NCI-H2081 (cell line): ENCODE results near the gene BIRC2.
"Not testable (repeated sequence)": the region's sequence is repeated elsewhere in the genome, so short reads cannot be mapped to it uniquely, and the experiment has no call there.

Experiments
- DNase-seq, 2 experiments: peaks; one replicate each; lab custom pipeline; 2025; lab: John Stamatoyannopoulos, UW

The BIRC2 gene

GRCh38 chr11:102346748-102347461 lies at the start of gene BIRC2:
Gene BIRC2, plus strand, starts transcription at chr11:102347214. Its CDS starts 2,641 bp downstream, at chr11:102349855.
- peak; percentile 91 for DNase-seq

GRCh38 chr11:102300837-102301236 lies 46.2 kb upstream of the BIRC2 start:
- not testable (repeated sequence) for DNase-seq

GRCh38 chr11:102302241-102302640 lies 44.8 kb upstream of the BIRC2 start:
- no peak for DNase-seq

- no peak for DNase-seq
Measured at GRCh38 chr11:102304686-102305085, 42.3 kb upstream of the BIRC2 start.

- no peak for DNase-seq
Measured at GRCh38 chr11:102305352-102306047, 41.5 kb upstream of the BIRC2 start.

GRCh38 chr11:102306048-102306597 lies 40.9 kb upstream of the BIRC2 start:
- peak; percentile 47 to 71 for DNase-seq

- peak in 1 of 2 experiments; percentile 41 for DNase-seq
Measured at GRCh38 chr11:102306817-102307726, 39.9 kb upstream of the BIRC2 start.

- DNase-seq = no peak
Measured at GRCh38 chr11:102307727-102308038, 39.3 kb upstream of the BIRC2 start.

GRCh38 chr11:102309621-102310541 lies 37.1 kb upstream of the BIRC2 start:
- no peak for DNase-seq

GRCh38 chr11:102312667-102313066 lies 34.3 kb upstream of the BIRC2 start:
- no peak for DNase-seq

- no peak for DNase-seq
Measured at GRCh38 chr11:102313238-102313940, 33.6 kb upstream of the BIRC2 start.

GRCh38 chr11:102314784-102315183 lies 32.2 kb upstream of the BIRC2 start:
- DNase-seq = no peak

GRCh38 chr11:102316346-102316904 lies 30.6 kb upstream of the BIRC2 start:
- no peak for DNase-seq

- DNase-seq = peak; percentile 92 to 97
Measured at GRCh38 chr11:102317099-102317767, 29.8 kb upstream of the BIRC2 start, which contains the start of gene BIRC3. Gene BIRC3, plus strand, starts transcription at chr11:102317484. Its CDS starts 7,026 bp downstream, at chr11:102324510.

- no peak for DNase-seq
Measured at GRCh38 chr11:102317768-102318103, 29.3 kb upstream of the BIRC2 start.

- no peak for DNase-seq
Measured at GRCh38 chr11:102318469-102318868, 28.5 kb upstream of the BIRC2 start.

- DNase-seq = no peak
Measured at GRCh38 chr11:102319544-102319943, 27.5 kb upstream of the BIRC2 start.

- no peak for DNase-seq
Measured at GRCh38 chr11:102320188-102320587, 26.8 kb upstream of the BIRC2 start.

GRCh38 chr11:102320679-102321078 lies 26.3 kb upstream of the BIRC2 start:
- DNase-seq = no peak

- no peak for DNase-seq
Measured at GRCh38 chr11:102322560-102322959, 24.5 kb upstream of the BIRC2 start.
